ENCODE data around the gene STT3A. TPM values are rescaled to one million over a fixed set of nuclear protein-coding genes. Genes with fewer than 3 reads are reported as not detected.

STT3A gene
- total RNA-seq, 1 donor from 2014 or later = 101 TPM

GRCh38 chr11:125603207-125603606 is 10.6 kb downstream of the STT3A start:
- no peaks in the 10 kb centered on the region for H3K4me1 ChIP-seq
- TF ChIP-seq, protein P1, sequence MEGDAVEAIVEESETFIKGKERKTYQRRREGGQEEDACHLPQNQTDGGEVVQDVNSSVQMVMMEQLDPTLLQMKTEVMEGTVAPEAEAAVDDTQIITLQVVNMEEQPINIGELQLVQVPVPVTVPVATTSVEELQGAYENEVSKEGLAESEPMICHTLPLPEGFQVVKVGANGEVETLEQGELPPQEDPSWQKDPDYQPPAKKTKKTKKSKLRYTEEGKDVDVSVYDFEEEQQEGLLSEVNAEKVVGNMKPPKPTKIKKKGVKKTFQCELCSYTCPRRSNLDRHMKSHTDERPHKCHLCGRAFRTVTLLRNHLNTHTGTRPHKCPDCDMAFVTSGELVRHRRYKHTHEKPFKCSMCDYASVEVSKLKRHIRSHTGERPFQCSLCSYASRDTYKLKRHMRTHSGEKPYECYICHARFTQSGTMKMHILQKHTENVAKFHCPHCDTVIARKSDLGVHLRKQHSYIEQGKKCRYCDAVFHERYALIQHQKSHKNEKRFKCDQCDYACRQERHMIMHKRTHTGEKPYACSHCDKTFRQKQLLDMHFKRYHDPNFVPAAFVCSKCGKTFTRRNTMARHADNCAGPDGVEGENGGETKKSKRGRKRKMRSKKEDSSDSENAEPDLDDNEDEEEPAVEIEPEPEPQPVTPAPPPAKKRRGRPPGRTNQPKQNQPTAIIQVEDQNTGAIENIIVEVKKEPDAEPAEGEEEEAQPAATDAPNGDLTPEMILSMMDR (IDR thresholded peaks at IDR 0.05) = no peak
- no peaks in the 10 kb centered on the region for H3K9me3 ChIP-seq
- no peak overlapping the region for H3K27ac ChIP-seq
- no peak for DNase-seq
- intact Hi-C loops (cut with DNase I) = no loop called here
- H3K27me3 ChIP-seq (ENCODE audit: low read depth) = no peaks in the 10 kb centered on the region
- H3K4me3 ChIP-seq = no peak overlapping the region
- peaks cover 100% of the 10 kb centered on the region for H3K36me3 ChIP-seq
- ATAC-seq = no peak

- intact Hi-C loops (cut with DNase I) = no loop called here
- DNase-seq = no peak
- TF ChIP-seq, protein P1 (IDR thresholded peaks at IDR 0.05) = no peak
- ATAC-seq = no peak
- H3K4me3 ChIP-seq = no peak overlapping the region
- H3K4me1 ChIP-seq = no peaks in the 10 kb centered on the region
- no peak overlapping the region for H3K27ac ChIP-seq
- H3K9me3 ChIP-seq = no peaks in the 10 kb centered on the region
- H3K27me3 ChIP-seq (ENCODE audit: low read depth) = no peaks in the 10 kb centered on the region
- H3K36me3 ChIP-seq = peaks cover 100% of the 10 kb centered on the region
Measured at GRCh38 chr11:125605417-125605816, 12.8 kb downstream of the STT3A start.

GRCh38 chr11:125609545-125609944 is 16.9 kb downstream of the STT3A start:
- Histone ChIP-seq H3K9me3 (no peaks in the 10 kb centered on the region), H3K4me3 (no peak overlapping the region), H3K4me1 (no peaks in the 10 kb centered on the region), H3K27ac (no peak overlapping the region), H3K27me3 (ENCODE audit: low read depth) (no peaks in the 10 kb centered on the region), H3K36me3 (peaks cover 100% of the 10 kb centered on the region)
- TF ChIP-seq, protein P1 (IDR thresholded peaks at IDR 0.05) = no peak
- DNase-seq = no peak
- intact Hi-C loops (cut with DNase I) = no loop called here
- ATAC-seq = no peak

- no peak overlapping the region for H3K4me3 ChIP-seq
- intact Hi-C loops (cut with DNase I) = no loop called here
- no peak overlapping the region for H3K27ac ChIP-seq
- DNase-seq (no peak), ATAC-seq (no peak)
- no peaks in the 10 kb centered on the region for H3K27me3 ChIP-seq (ENCODE audit: low read depth)
- no peaks in the 10 kb centered on the region for H3K4me1 ChIP-seq
- no peaks in the 10 kb centered on the region for H3K9me3 ChIP-seq
- TF ChIP-seq, protein P1 (IDR thresholded peaks at IDR 0.05) = no peak
- peaks cover 87% of the 10 kb centered on the region for H3K36me3 ChIP-seq
Measured at GRCh38 chr11:125618383-125618782, 25.7 kb downstream of the STT3A start.

- DNase-seq = no peak
- Histone ChIP-seq H3K27ac (no peak overlapping the region), H3K36me3 (peaks cover 51% of the 10 kb centered on the region), H3K27me3 (ENCODE audit: low read depth) (no peaks in the 10 kb centered on the region), H3K4me3 (no peak overlapping the region), H3K9me3 (no peaks in the 10 kb centered on the region), H3K4me1 (peaks cover 17% of the 10 kb centered on the region)
- no peak for ATAC-seq
- TF ChIP-seq, protein P1 (IDR thresholded peaks at IDR 0.05) = no peak
- intact Hi-C loops (cut with DNase I) = no loop called here
Measured at GRCh38 chr11:125621995-125622394, 29.3 kb downstream of the STT3A start.

DNA sequence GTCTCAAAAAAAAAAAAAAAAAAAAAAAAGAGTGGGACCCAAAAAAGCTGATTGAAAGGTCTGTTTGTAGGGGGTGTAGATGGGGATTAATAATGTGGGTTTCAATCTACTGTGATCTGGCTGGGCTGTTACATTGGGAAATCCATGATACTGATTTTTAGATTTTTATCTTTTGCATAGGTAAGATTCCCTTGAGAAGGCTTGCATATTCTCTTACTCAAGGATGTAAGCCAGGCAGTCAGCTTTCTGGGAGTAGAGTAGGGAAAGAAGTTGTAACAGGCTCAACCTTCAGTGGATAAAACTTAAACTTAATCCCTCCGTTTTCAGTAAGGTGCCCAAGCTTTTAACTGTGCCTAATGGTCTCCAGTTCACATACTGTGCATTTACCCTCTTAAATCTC is 30.4 kb downstream of the STT3A start:
- no peak for ATAC-seq
- intact Hi-C loops (cut with DNase I) = no loop called here

More for the DNA sequence above, 30.4 kb downstream of the STT3A start:
- peaks cover 17% of the 10 kb centered on the region for H3K4me1 ChIP-seq
- DNase-seq = no peak
- no peak overlapping the region for H3K27ac ChIP-seq
- H3K27me3 ChIP-seq (ENCODE audit: low read depth) = no peaks in the 10 kb centered on the region
- no peaks in the 10 kb centered on the region for H3K9me3 ChIP-seq
- peaks cover 40% of the 10 kb centered on the region for H3K36me3 ChIP-seq
- TF ChIP-seq, protein P1 (IDR thresholded peaks at IDR 0.05) = no peak
- H3K4me3 ChIP-seq = no peak overlapping the region

Measured in lower lobe of right lung (tissue), 2 donors.